HL-60/S4 treated with phorbol 12-myristate 13-acetate at 8.2 ng/mL for 4 days and 3 days (cell line): ENCODE data around the gene USP6NL.
"Not testable (repeated sequence)": the region's sequence is repeated elsewhere in the genome, so short reads cannot be mapped to it uniquely, and the experiment has no call there.

Experiments
- in situ Hi-C: fragments of 300-500 bp; cut with MboI; formaldehyde crosslinking; loops from 2 replicates; pipeline ENCODE4 v1.15.0; 2022; ENCODE audit warnings: low sequenced_read_pairs

Gene USP6NL

GRCh38 chr10:11449761-11450160 is 161.7 kb downstream of the USP6NL start:
- in situ Hi-C loops, result no loop called here

- in situ Hi-C loops, result no loop called here
Measured at GRCh38 chr10:11448545-11449244, 162.8 kb downstream of the USP6NL start.

GRCh38 chr10:11448190-11448544 is 163.3 kb downstream of the USP6NL start:
- in situ Hi-C loops, result no loop called here

- in situ Hi-C loops, result no loop called here
Measured at GRCh38 chr10:11447586-11447985, 163.9 kb downstream of the USP6NL start.

- in situ Hi-C loops, result no loop called here
Measured at GRCh38 chr10:11446864-11447263, 164.6 kb downstream of the USP6NL start.

- in situ Hi-C loops, result no loop called here
Measured at GRCh38 chr10:11446133-11446532, 165.3 kb downstream of the USP6NL start.

- in situ Hi-C loops, result no loop called here
Measured at GRCh38 chr10:11444531-11445228, 166.8 kb downstream of the USP6NL start.

GRCh38 chr10:11444155-11444530 is 167.3 kb downstream of the USP6NL start:
- in situ Hi-C loops, result no loop called here

GRCh38 chr10:11443468-11444154 is 167.8 kb downstream of the USP6NL start:
- in situ Hi-C loops, result no loop called here

GRCh38 chr10:11442001-11442773 is 169.3 kb downstream of the USP6NL start:
- in situ Hi-C loops, result no loop called here

- in situ Hi-C loops, result no loop called here
Measured at GRCh38 chr10:11441151-11441535, 170.3 kb downstream of the USP6NL start.

GRCh38 chr10:11440250-11441150 is 170.9 kb downstream of the USP6NL start:
- in situ Hi-C loops, result no loop called here

GRCh38 chr10:11439523-11440053 is 171.9 kb downstream of the USP6NL start:
- in situ Hi-C loops, result no loop called here

GRCh38 chr10:11437391-11438142 is 173.9 kb downstream of the USP6NL start:
- in situ Hi-C loops, result no loop called here

GRCh38 chr10:11436445-11436844 is 175.0 kb downstream of the USP6NL start:
- in situ Hi-C loops, result not testable (repeated sequence)

- in situ Hi-C loops, result no loop called here
Measured at GRCh38 chr10:11435581-11435981, 175.9 kb downstream of the USP6NL start.

GRCh38 chr10:11434324-11434723 is 177.1 kb downstream of the USP6NL start:
- in situ Hi-C loops, result no loop called here

- in situ Hi-C loops, result no loop called here
Measured at GRCh38 chr10:11433657-11434056, 177.8 kb downstream of the USP6NL start.

GRCh38 chr10:11431216-11431555 is 180.3 kb downstream of the USP6NL start:
- in situ Hi-C loops, result no loop called here
